Stimulated activated CD4-positive, alpha-beta T cell treated with anti-CD3 and anti-CD28 coated beads, Interleukin-2, amount 100 ng/mL, for 48 hours (primary cell): ENCODE data around the gene CLSTN2.

ENCODE experiments used
- DNase-seq, 2 donors: peaks; one replicate each; pipeline ENCODE4 v3.0.0-alpha.2; 2020

The CLSTN2 gene

GRCh38 chr3:140153736-140154135 lies 218.8 kb downstream of the CLSTN2 start:
- no peak for DNase-seq

- DNase-seq: no peak
These were observed 222.2 kb downstream of the CLSTN2 start for GRCh38 chr3:140157161-140157560.

GRCh38 chr3:140159646-140160045 lies 224.7 kb downstream of the CLSTN2 start:
- DNase-seq: no peak

- no peak for DNase-seq
These were observed 225.6 kb downstream of the CLSTN2 start for GRCh38 chr3:140160553-140160952.

- DNase-seq: no peak
These were observed 227.6 kb downstream of the CLSTN2 start for GRCh38 chr3:140162551-140162950.

- no peak for DNase-seq
These were observed 228.3 kb downstream of the CLSTN2 start for GRCh38 chr3:140163159-140163763.

GRCh38 chr3:140164156-140164555 lies 229.2 kb downstream of the CLSTN2 start:
- DNase-seq: no peak

GRCh38 chr3:140164922-140165590 lies 230.1 kb downstream of the CLSTN2 start:
- DNase-seq: no peak

GRCh38 chr3:140165781-140166180 lies 230.8 kb downstream of the CLSTN2 start:
- no peak for DNase-seq

- no peak for DNase-seq
These were observed 232.0 kb downstream of the CLSTN2 start for GRCh38 chr3:140166861-140167599.

GRCh38 chr3:140167600-140168281 lies 232.8 kb downstream of the CLSTN2 start:
- DNase-seq: no peak

GRCh38 chr3:140170612-140171011 lies 235.6 kb downstream of the CLSTN2 start:
- no peak for DNase-seq

GRCh38 chr3:140176526-140176925 lies 241.5 kb downstream of the CLSTN2 start:
- no peak for DNase-seq

- no peak for DNase-seq
These were observed 243.0 kb downstream of the CLSTN2 start for GRCh38 chr3:140177943-140178342.

GRCh38 chr3:140178482-140178881 lies 243.5 kb downstream of the CLSTN2 start:
- no peak for DNase-seq

- no peak for DNase-seq
These were observed 245.6 kb downstream of the CLSTN2 start for GRCh38 chr3:140180603-140181002.

GRCh38 chr3:140185375-140185774 lies 250.4 kb downstream of the CLSTN2 start:
- DNase-seq: no peak

GRCh38 chr3:140186421-140186920 lies 251.5 kb downstream of the CLSTN2 start:
- no peak for DNase-seq

- no peak for DNase-seq
These were observed 252.0 kb downstream of the CLSTN2 start for GRCh38 chr3:140187028-140187427.

- no peak for DNase-seq
These were observed 252.8 kb downstream of the CLSTN2 start for GRCh38 chr3:140187656-140188221.

- DNase-seq: no peak
These were observed 253.3 kb downstream of the CLSTN2 start for GRCh38 chr3:140188285-140188684.

GRCh38 chr3:140189267-140189666 lies 254.3 kb downstream of the CLSTN2 start:
- DNase-seq: no peak

- DNase-seq: no peak
These were observed 255.0 kb downstream of the CLSTN2 start for GRCh38 chr3:140189976-140190375.
